Fibroblast of lung (primary cell): ENCODE measurements around the gene IL6. TPM values are rescaled to one million over a fixed set of nuclear protein-coding genes. Genes with fewer than 3 reads are reported as not detected.

Source experiments
- DNase-seq, 2 donors: peaks; one replicate each; pipeline versions ENCODE4 v3.0.0 to v3.0.0-alpha.2; 2010; ENCODE audit warnings: low read depth in 2 of 2
- H2AFZ ChIP-seq: 2 replicates; pipeline ENCODE4 v1.5.1; 2012; ENCODE audit warnings: low read length, control low read depth, inconsistent platforms
- H3K27ac ChIP-seq: 2 replicates; pipeline ENCODE4 v1.5.1; 2011; ENCODE audit warnings: low read length, control low read depth; ENCODE audit not compliant: insufficient read depth
- H3K27me3 ChIP-seq: 2 replicates; pipeline ENCODE4 v1.5.1; 2011; ENCODE audit warnings: mild to moderate bottlenecking, low read length; ENCODE audit not compliant: control insufficient read depth, insufficient read depth
- H3K36me3 ChIP-seq: 2 replicates; pipeline ENCODE4 v1.5.1; 2011; ENCODE audit warnings: low read length; ENCODE audit not compliant: control insufficient read depth, insufficient read depth
- H3K4me1 ChIP-seq: 2 replicates; pipeline ENCODE4 v1.5.1; 2011; ENCODE audit warnings: low read length; ENCODE audit not compliant: control insufficient read depth, insufficient read depth; ENCODE audit errors: extremely low read depth
- H3K4me2 ChIP-seq: 2 replicates; pipeline ENCODE4 v1.5.1; 2011; ENCODE audit warnings: low read length, control low read depth; ENCODE audit not compliant: insufficient read depth; ENCODE audit errors: extremely low read depth
- H3K4me3 ChIP-seq, 4 experiments: fragments of 200-600 bp in 1 of 4; sonication (generic) in 1 of 4; replicated peaks in 1 of 4; 2 replicates each; pipeline ENCODE4 v1.5.1; 2011 to 2016; ENCODE audit warnings: low read length in 4 of 4, low read depth in 3 of 4, mild to moderate bottlenecking in 3 of 4, control low read depth in 2 of 4, inconsistent platforms in 1 of 4, mixed read lengths in 1 of 4; ENCODE audit not compliant: insufficient read depth in 1 of 4; ENCODE audit errors: control extremely low read depth in 1 of 4
- H3K79me2 ChIP-seq: 2 replicates; pipeline ENCODE4 v1.5.1; 2012; ENCODE audit warnings: mild to moderate bottlenecking, low read length, inconsistent platforms; ENCODE audit not compliant: control insufficient read depth, insufficient read depth
- H3K9ac ChIP-seq: 2 replicates; pipeline ENCODE4 v1.5.1; 2011; ENCODE audit warnings: mild to moderate bottlenecking, low read length, control low read depth; ENCODE audit not compliant: insufficient read depth
- H3K9me3 ChIP-seq: 2 replicates; pipeline ENCODE4 v1.5.1; 2012; ENCODE audit warnings: low read depth, low read length; ENCODE audit not compliant: control insufficient read depth, insufficient read depth
- H4K20me1 ChIP-seq: 2 replicates; pipeline ENCODE4 v1.5.1; 2011; ENCODE audit warnings: low read length; ENCODE audit not compliant: control insufficient read depth, insufficient read depth; ENCODE audit errors: extremely low read depth
- CTCF ChIP-seq, 2 donors: IDR thresholded peaks in 1 of 2; conservative IDR thresholded peaks in 1 of 2; 1 replicate in 1 of 2; 2 replicates in 1 of 2; pipeline ENCODE4 v1.5.1; 2011 to 2012; ENCODE audit warnings: low read length in 2 of 2, control low read depth in 1 of 2, inconsistent platforms in 1 of 2, low read depth in 1 of 2, mild to moderate bottlenecking in 1 of 2
- EZH2 ChIP-seq: IDR thresholded peaks from 2 replicates; pipeline ENCODE4 v1.5.1; 2012; ENCODE audit warnings: low read length, control low read depth, mild to moderate bottlenecking; ENCODE audit errors: missing control alignments
- polyA plus RNA-seq, 2 donors: library from polyadenylated mRNA; depleted of rRNA in 1 of 2; stranded (reverse) in 1 of 2; unstranded in 1 of 2; fragments of >200 nt; gene quantifications; 2 replicates each; pipeline ENCODE4 v1.2.1, GENCODE V29; 2011 to 2012; ENCODE audit warnings: missing spikeins in 1 of 2
- total RNA-seq: library from RNA; depleted of rRNA; stranded (reverse); fragments of >200 nt; gene quantifications from 2 replicates; pipeline ENCODE4 v1.2.1, GENCODE V29; 2014

IL6 gene
- total and polyA plus RNA-seq, 2 donors (not counting 1 experiment from before 2014, with no cell fraction given) = 20.2 to 33.7 TPM

DNA sequence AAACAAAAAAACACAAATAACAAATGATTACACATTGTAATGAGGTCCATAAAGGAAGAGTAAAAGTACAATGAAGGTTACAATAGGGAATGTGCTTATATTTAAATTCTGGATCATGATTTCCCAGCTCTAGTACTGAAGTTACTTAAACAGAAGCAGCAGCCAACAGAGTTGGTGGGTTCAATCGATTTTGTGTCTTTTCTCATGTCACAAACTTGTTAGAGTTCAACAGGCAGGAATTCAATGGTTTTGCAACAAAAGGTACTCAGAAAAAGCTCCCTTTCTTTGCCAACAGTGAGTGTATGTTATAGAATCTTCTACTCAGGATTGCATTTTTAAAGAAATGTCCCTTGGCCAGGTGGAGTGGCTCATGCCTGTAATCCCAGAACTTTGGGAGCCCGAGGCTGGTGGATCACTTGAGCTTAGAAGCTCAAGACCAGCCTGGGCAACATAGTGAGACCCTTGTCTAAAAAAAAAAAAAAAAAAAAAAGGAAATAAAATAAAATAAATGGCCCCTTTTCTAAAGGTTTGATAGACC lies 29.6 kb upstream of the IL6 start:
- TF ChIP-seq CTCF (conservative IDR thresholded peaks at IDR 0.05 in 1 of 2, IDR thresholded peaks at IDR 0.05 in 1 of 2; ENCODE audit: low read depth in 1 of 2, low read length in 2 of 2) (no peak), EZH2 (no peak)

GRCh38 chr7:22697876-22698606 lies 29.0 kb upstream of the IL6 start:
- no peak for DNase-seq
- Histone ChIP-seq H3K27me3 (no peaks in the 10 kb centered on the region), H2AFZ (no peak overlapping the region), H3K36me3 (no peaks in the 10 kb centered on the region), H3K9ac (no peak overlapping the region), H3K27ac (no peak overlapping the region), H3K4me2 (no peak overlapping the region), H3K79me2 (no peaks in the 10 kb centered on the region), H4K20me1 (no peaks in the 10 kb centered on the region), H3K4me3 (no peak overlapping the region), H3K9me3 (no peaks in the 10 kb centered on the region), H3K4me1 (no peaks in the 10 kb centered on the region)
- TF ChIP-seq CTCF (conservative IDR thresholded peaks at IDR 0.05 in 1 of 2, IDR thresholded peaks at IDR 0.05 in 1 of 2; ENCODE audit: low read depth in 1 of 2, low read length in 2 of 2) = no peak
- no peak for TF ChIP-seq EZH2

More for the DNA sequence above, 29.6 kb upstream of the IL6 start:
- Histone ChIP-seq H3K27ac (no peak overlapping the region), H3K27me3 (no peaks in the 10 kb centered on the region), H2AFZ (no peak overlapping the region), H3K9me3 (no peaks in the 10 kb centered on the region), H3K79me2 (no peaks in the 10 kb centered on the region), H3K9ac (no peak overlapping the region), H3K4me3 (no peak overlapping the region), H3K36me3 (no peaks in the 10 kb centered on the region), H3K4me2 (no peak overlapping the region), H3K4me1 (no peaks in the 10 kb centered on the region), H4K20me1 (no peaks in the 10 kb centered on the region)
- DNase-seq = no peak

DNA sequence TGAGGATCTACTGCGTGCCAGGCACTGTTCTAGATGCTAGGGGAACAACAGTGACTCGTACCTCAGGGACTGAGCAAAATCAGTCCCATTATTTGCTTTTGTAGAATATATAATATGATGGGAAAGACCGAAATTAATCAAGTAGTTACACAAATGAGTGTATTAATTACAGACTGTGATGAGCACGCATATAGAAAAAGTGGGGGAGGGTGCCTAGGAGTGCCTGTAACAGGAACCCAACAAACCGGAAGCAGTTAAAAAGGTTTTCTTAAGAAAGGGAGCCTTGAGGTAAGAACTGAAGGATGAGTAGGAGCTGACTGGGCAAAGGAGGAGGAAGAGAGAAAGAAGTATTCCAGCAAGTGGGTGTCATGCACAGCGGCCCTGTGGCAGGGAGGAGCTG lies 28.2 kb upstream of the IL6 start:
- Histone ChIP-seq H3K9ac (no peak overlapping the region), H3K9me3 (no peaks in the 10 kb centered on the region), H3K4me3 (no peak overlapping the region), H3K4me2 (no peak overlapping the region), H3K4me1 (no peaks in the 10 kb centered on the region), H3K36me3 (no peaks in the 10 kb centered on the region), H3K27me3 (no peaks in the 10 kb centered on the region), H3K79me2 (no peaks in the 10 kb centered on the region), H2AFZ (no peak overlapping the region), H4K20me1 (no peaks in the 10 kb centered on the region), H3K27ac (no peak overlapping the region)
- TF ChIP-seq EZH2 (no peak), CTCF (conservative IDR thresholded peaks at IDR 0.05 in 1 of 2, IDR thresholded peaks at IDR 0.05 in 1 of 2; ENCODE audit: low read depth in 1 of 2, low read length in 2 of 2) (no peak)
- DNase-seq = no peak
